Psoas muscle (tissue), 8 donors: ENCODE data around the gene OTULINL. TPM values are rescaled to one million over a fixed set of nuclear protein-coding genes. Genes with fewer than 3 reads are reported as not detected.
A peak's percentile ranks its signal among the peaks of the same experiment; 100 is the strongest.

ENCODE experiments used
- ATAC-seq, 4 donors: fragments of 200-7000 bp; cut with Tn5 transposase; one replicate each; pipeline ENCODE4 v1.9.1; 2020; ENCODE audit warnings: moderate library complexity in 3 of 4, mild to moderate bottlenecking in 2 of 4
- DNase-seq, 2 donors: peaks; one replicate each; pipeline ENCODE4 v3.0.0-alpha.2; 2020
- H3K27ac ChIP-seq: fragments of 200-600 bp; one replicate; pipeline ENCODE4 v1.8.0; 2022
- H3K27me3 ChIP-seq, 3 donors: fragments of 200-600 bp in 1 of 3; one replicate each; pipeline versions ENCODE4 v1.6.1 to v1.8.0; 2013 to 2022; ENCODE audit warnings: low read length in 2 of 3, mild to moderate bottlenecking in 2 of 3, moderate library complexity in 1 of 3; ENCODE audit not compliant: insufficient read depth in 3 of 3
- H3K36me3 ChIP-seq, 2 donors: fragments of 200-600 bp in 1 of 2; one replicate each; pipeline versions ENCODE4 v1.6.1 to v1.8.0; 2013 to 2022; ENCODE audit warnings: low read depth in 1 of 2, mild to moderate bottlenecking in 1 of 2, moderate library complexity in 1 of 2; ENCODE audit not compliant: insufficient read depth in 1 of 2
- H3K4me1 ChIP-seq: fragments of 200-600 bp; one replicate; pipeline ENCODE4 v1.8.0; 2022
- H3K4me3 ChIP-seq: fragments of 200-600 bp; one replicate; pipeline ENCODE4 v1.8.0; 2022; ENCODE audit warnings: mild to moderate bottlenecking
- H3K9me3 ChIP-seq: fragments of 200-600 bp; one replicate; pipeline ENCODE4 v1.8.0; 2022
- CTCF ChIP-seq: fragments of 200-600 bp; IDR thresholded peaks from one replicate; pipeline ENCODE4 v1.8.0; 2022; ENCODE audit warnings: antibody characterized with exemption
- WGBS, 3 donors: extraction: QIAGEN DNeasy Blood & Tissue Kit; methylation state at CpG; one replicate each; pipeline versions ENCODE4 v1.1.6 to v1.1.7; 2013; 5-methylcytosine and 5-hydroxymethylcytosine counted together
- intact Hi-C, 2 donors: fragments of 100-400 bp; cut with DNase I; formaldehyde crosslinking; loops; one replicate each; pipeline versions ENCODE4 v1.11.0 to v1.14.2; 2022
- polyA plus RNA-seq, 3 donors: library from polyadenylated mRNA; stranded (reverse); fragments of 200-250 nt; gene quantifications; one replicate each; pipeline ENCODE4 v1.2.3, GENCODE V29; 2013
- total RNA-seq, 4 donors: library from RNA; stranded (reverse); fragmentation: NEBNext Ultra II Directional in 2 of 4; extraction: Animal tissue kit (Norgen Biotek cat#: 25700) in 2 of 4; gene quantifications; one replicate each; pipeline versions ENCODE4 v1.2.1 to v1.2.4, GENCODE V29; 2021 to 2023
- donor health status: healthy with polysubstance abuse.
- donor health status: DM: no; HTN: no; CAD: no; lungs with moderate emphysema.
- donor health status: Bipolar disorder and iron deficiency.
- donor health status: healthy.
- donor health status: DM: yes; HTN: yes; CAD: no.
- donor health status: DM: no; HTN: no; CAD: no.
- donor health status: DM: no; HTN: no; CAD: no.
- donor health status: DM: yes; HTN: yes; CAD: no.

Gene OTULINL
- total and polyA plus RNA-seq, 7 donors = 0.15 to 3.2 (median 0.88) TPM

- no peak for TF ChIP-seq CTCF
- DNase-seq (peak; percentile 32 to 59), ATAC-seq (peak in 2 of 4 donors; percentile 37 to 44)
- Histone ChIP-seq H3K27ac (no peak overlapping the region), H3K4me3 (no peak overlapping the region), H3K36me3 (no peaks in the 10 kb centered on the region), H3K27me3 (peaks cover 0 to 2% (median under 1%) of the 10 kb centered on the region in 3 donors), H3K4me1 (no peaks in the 10 kb centered on the region), H3K9me3 (no peaks in the 10 kb centered on the region)
- WGBS, 3 donors = 85 to 89% (median 89%) methylated on average over 6 of the region's 6 CpGs
- intact Hi-C loops = no loop called here
Measured at GRCh38 chr5:14587150-14587549, 5.6 kb downstream of the OTULINL start.

GRCh38 chr5:14588145-14588544 lies 6.6 kb downstream of the OTULINL start:
- H3K36me3 ChIP-seq = no peaks in the 10 kb centered on the region
- DNase-seq (no peak), ATAC-seq (no peak)
- intact Hi-C loops = no loop called here
- no peak overlapping the region for H3K4me3 ChIP-seq
- no peak overlapping the region for H3K27ac ChIP-seq
- no peaks in the 10 kb centered on the region for H3K27me3 ChIP-seq
- H3K4me1 ChIP-seq = no peaks in the 10 kb centered on the region
- H3K9me3 ChIP-seq = no peaks in the 10 kb centered on the region
- whole genome bisulfite sequencing, 3 donors = 76 to 82% (median 78%) methylated on average over 2 of the region's 2 CpGs
- TF ChIP-seq CTCF = no peak

GRCh38 chr5:14588758-14589543 lies 7.4 kb downstream of the OTULINL start:
- DNase-seq (no peak), ATAC-seq (no peak)
- no peaks in the 10 kb centered on the region for H3K9me3 ChIP-seq
- no peaks in the 10 kb centered on the region for H3K36me3 ChIP-seq
- no peak for TF ChIP-seq CTCF
- no peaks in the 10 kb centered on the region for H3K27me3 ChIP-seq
- no peak overlapping the region for H3K27ac ChIP-seq
- WGBS, 3 donors = 77 to 87% (median 77%) methylated on average over 10 of the region's 10 CpGs
- intact Hi-C loops = no loop called here
- H3K4me1 ChIP-seq = no peaks in the 10 kb centered on the region
- no peak overlapping the region for H3K4me3 ChIP-seq

- intact Hi-C loops = no loop called here
- DNase-seq = no peak
- WGBS, 3 donors = 59 to 82% (median 77%) methylated on average over 2 of the region's 2 CpGs
- Histone ChIP-seq H3K9me3 (no peaks in the 10 kb centered on the region), H3K4me1 (no peaks in the 10 kb centered on the region), H3K27ac (no peak overlapping the region), H3K4me3 (no peak overlapping the region), H3K27me3 (no peaks in the 10 kb centered on the region), H3K36me3 (no peaks in the 10 kb centered on the region)
- no peak for TF ChIP-seq CTCF
- no peak for ATAC-seq
Measured at GRCh38 chr5:14590949-14591348, 9.4 kb downstream of the OTULINL start.

GRCh38 chr5:14591548-14591947 lies 10.0 kb downstream of the OTULINL start:
- intact Hi-C loops = no loop called here
- ATAC-seq = no peak
- DNase-seq = no peak
- Histone ChIP-seq H3K9me3 (no peaks in the 10 kb centered on the region), H3K36me3 (no peaks in the 10 kb centered on the region), H3K27ac (no peak overlapping the region), H3K4me3 (no peak overlapping the region), H3K27me3 (no peaks in the 10 kb centered on the region), H3K4me1 (no peaks in the 10 kb centered on the region)
- TF ChIP-seq CTCF = no peak
- 77 to 83% (median 80%) methylated on average over 2 of the region's 2 CpGs for WGBS, 3 donors
